ENCODE results near the gene ZNF367. TPM values are rescaled to one million over a fixed set of nuclear protein-coding genes. Genes with fewer than 3 reads are reported as not detected.

ZNF367 gene
- total RNA-seq, 1 donor from 2014 or later: 18.0 TPM

- no peak for DNase-seq (ENCODE audit: low spot score)
- Mint-ChIP-seq H3K27me3 (ENCODE audit: insufficient read depth, low read depth) (peaks cover 2% of the 10 kb centered on the region), H3K27ac (no peak overlapping the region), H3K36me3 (peaks cover 18% of the 10 kb centered on the region), H3K4me1 (peaks cover 16% of the 10 kb centered on the region), H3K9me3 (peaks cover 4% of the 10 kb centered on the region), H3K4me3 (no peak overlapping the region)
- peaks cover 8% of the 10 kb centered on the region for H3K36me3 ChIP-seq
- H3K9me3 ChIP-seq (ENCODE audit: low read depth): no peaks in the 10 kb centered on the region
- no peak overlapping the region for H2AFZ ChIP-seq (replicated peaks)
- peaks cover 47% of the 10 kb centered on the region for H3K79me2 ChIP-seq (ENCODE audit: low read depth)
- H3K9ac ChIP-seq: no peak overlapping the region
- peaks cover 20% of the 10 kb centered on the region for H3F3A ChIP-seq (ENCODE audit: low read depth)
- H3K27ac ChIP-seq: peak overlapping the region; percentile 35
- H4K20me1 ChIP-seq (ENCODE audit: low read depth): peaks cover 28% of the 10 kb centered on the region
- H3K4me2 ChIP-seq: peak overlapping the region; percentile 59
- peaks cover 23% of the 10 kb centered on the region for H3K4me1 ChIP-seq
- no peak for TF ChIP-seq CTCF (IDR thresholded peaks at IDR 0.05)
- no peak for TF ChIP-seq EZH2phosphoT487 (IDR thresholded peaks at IDR 0.05)
- no peak for TF ChIP-seq EZH2 (IDR thresholded peaks at IDR 0.05)
- no peaks in the 10 kb centered on the region for H3K27me3 ChIP-seq
- H3K4me3 ChIP-seq: no peak overlapping the region
Measured at GRCh38 chr9:96394832-96395496, 23.2 kb downstream of the ZNF367 start.

- Histone ChIP-seq H3K9me3 (ENCODE audit: low read depth) (no peaks in the 10 kb centered on the region), H3K4me1 (peaks cover 23% of the 10 kb centered on the region), H3K4me2 (no peak overlapping the region), H3K36me3 (peaks cover 8% of the 10 kb centered on the region), H3F3A (ENCODE audit: low read depth) (peaks cover 12% of the 10 kb centered on the region), H4K20me1 (ENCODE audit: low read depth) (peaks cover 20% of the 10 kb centered on the region), H3K27me3 (no peaks in the 10 kb centered on the region), H3K27ac (no peak overlapping the region), H3K9ac (no peak overlapping the region), H2AFZ (replicated peaks) (no peak overlapping the region), H3K79me2 (ENCODE audit: low read depth) (peaks cover 21% of the 10 kb centered on the region), H3K4me3 (no peak overlapping the region)
- Mint-ChIP-seq H3K27me3 (ENCODE audit: insufficient read depth, low read depth) (no peaks in the 10 kb centered on the region), H3K4me3 (no peak overlapping the region), H3K9me3 (no peaks in the 10 kb centered on the region), H3K4me1 (peaks cover 12% of the 10 kb centered on the region), H3K27ac (no peak overlapping the region), H3K36me3 (peaks cover 16% of the 10 kb centered on the region)
- DNase-seq (ENCODE audit: low spot score): no peak
- no peak for TF ChIP-seq CTCF (IDR thresholded peaks at IDR 0.05)
- no peak for TF ChIP-seq EZH2phosphoT487 (IDR thresholded peaks at IDR 0.05)
- TF ChIP-seq EZH2 (IDR thresholded peaks at IDR 0.05): no peak
Measured at GRCh38 chr9:96392263-96392662, 25.9 kb downstream of the ZNF367 start.

DNA sequence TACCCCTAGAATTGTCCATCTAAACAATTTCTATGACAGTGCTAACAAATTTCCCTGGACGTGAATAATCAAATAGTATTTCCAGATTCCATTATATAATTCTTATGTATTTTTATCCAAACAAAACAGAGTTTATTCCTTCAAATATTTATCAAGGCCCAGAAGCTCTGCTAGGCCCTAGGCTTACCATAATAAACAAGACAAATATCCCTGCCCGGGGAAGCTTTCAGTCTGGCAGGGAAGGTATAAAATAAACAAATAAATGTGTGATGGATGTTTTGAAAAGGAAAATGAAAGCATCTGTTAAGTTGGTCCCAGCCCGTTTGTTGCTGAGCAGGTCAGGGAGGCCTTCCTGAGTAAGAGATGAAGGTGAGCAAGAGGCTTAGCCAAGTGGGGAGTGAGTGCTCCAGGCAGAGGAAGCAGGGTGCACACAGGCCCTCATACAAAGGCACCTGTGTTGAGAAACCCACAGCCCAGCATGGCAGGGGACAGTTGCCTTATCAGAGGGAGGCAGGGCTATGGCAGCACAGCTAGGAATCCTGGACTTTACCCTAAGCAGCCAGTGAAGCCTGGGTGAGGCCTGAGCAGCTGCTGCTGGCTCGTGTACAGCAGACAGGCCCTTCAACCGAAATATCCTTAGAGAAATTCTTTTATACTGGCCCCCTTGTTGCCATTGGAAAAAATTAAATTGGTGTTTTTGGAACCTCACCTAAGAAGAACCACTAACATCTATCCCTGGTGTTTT, 27.0 kb downstream of the ZNF367 start:
- Mint-ChIP-seq H3K9me3 (no peaks in the 10 kb centered on the region), H3K27me3 (ENCODE audit: insufficient read depth, low read depth) (no peaks in the 10 kb centered on the region), H3K4me1 (peaks cover 12% of the 10 kb centered on the region), H3K36me3 (peaks cover 17% of the 10 kb centered on the region), H3K4me3 (no peak overlapping the region), H3K27ac (no peak overlapping the region)
- Histone ChIP-seq H3K4me2 (no peak overlapping the region), H3K9me3 (ENCODE audit: low read depth) (no peaks in the 10 kb centered on the region), H4K20me1 (ENCODE audit: low read depth) (peaks cover 20% of the 10 kb centered on the region), H3K9ac (no peak overlapping the region), H3K79me2 (ENCODE audit: low read depth) (peaks cover 15% of the 10 kb centered on the region), H3K4me3 (no peak overlapping the region), H3K27ac (peak overlapping the region; percentile 29), H3F3A (ENCODE audit: low read depth) (peaks cover 13% of the 10 kb centered on the region), H2AFZ (replicated peaks) (no peak overlapping the region), H3K27me3 (no peaks in the 10 kb centered on the region), H3K36me3 (peaks cover 8% of the 10 kb centered on the region), H3K4me1 (peaks cover 17% of the 10 kb centered on the region)
- TF ChIP-seq CTCF (IDR thresholded peaks at IDR 0.05): no peak
- no peak for TF ChIP-seq EZH2phosphoT487 (IDR thresholded peaks at IDR 0.05)
- no peak for TF ChIP-seq EZH2 (IDR thresholded peaks at IDR 0.05)
- no peak for DNase-seq (ENCODE audit: low spot score)
